Activated CD4-positive, alpha-beta T cell treated with anti-CD3 and anti-CD28 coated beads, Interleukin-2, Interleukin-6, amounts not matched to agents 100 ng/mL and 50 ng/mL, durations not matched to agents 16 hours and 8 hours (primary cell): ENCODE data around the gene RBM33.

Source experiments
- DNase-seq: peaks from one replicate; pipeline ENCODE4 v3.0.0-alpha.2; 2020

The RBM33 gene

DNA sequence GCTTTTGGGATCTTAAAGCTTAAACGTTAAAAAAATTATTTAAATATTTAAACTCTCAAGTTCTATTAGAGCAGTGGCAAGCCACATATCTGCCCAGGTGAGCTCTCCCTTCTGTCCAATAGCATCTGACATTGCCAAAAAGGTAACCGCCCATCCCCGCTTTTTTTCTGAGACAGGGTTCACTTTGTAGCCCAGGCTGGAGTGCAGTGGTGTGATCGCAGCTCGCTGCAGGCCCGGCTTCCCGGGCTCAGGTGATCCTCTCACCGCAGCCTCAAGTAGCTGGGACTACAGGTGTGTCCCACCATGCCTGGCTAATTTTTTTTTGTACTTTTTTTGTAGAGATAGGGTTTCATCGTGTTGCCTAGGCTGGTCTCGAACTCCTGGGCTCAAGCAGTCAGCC lies 83.2 kb downstream of the RBM33 start:
- no peak for DNase-seq

DNA sequence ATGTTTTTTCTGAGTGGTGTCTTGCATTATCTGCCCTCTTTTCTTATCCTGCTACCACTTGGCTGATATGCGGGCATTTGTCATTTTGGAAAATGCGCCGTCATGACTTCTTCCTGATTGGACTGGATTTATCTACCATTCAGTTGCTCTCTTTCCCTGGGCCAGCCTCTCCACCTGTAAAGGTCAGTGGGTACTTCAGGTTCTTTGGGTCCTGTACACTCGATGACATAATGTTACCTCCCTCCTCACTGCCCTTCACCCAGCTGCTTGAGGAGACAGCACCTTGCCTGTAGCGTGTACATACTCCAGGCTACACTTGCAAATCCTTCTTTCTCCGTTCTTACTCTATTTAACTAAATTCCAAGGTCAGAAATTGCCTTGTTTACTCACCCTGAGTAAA lies 83.7 kb downstream of the RBM33 start:
- DNase-seq: no peak

DNA sequence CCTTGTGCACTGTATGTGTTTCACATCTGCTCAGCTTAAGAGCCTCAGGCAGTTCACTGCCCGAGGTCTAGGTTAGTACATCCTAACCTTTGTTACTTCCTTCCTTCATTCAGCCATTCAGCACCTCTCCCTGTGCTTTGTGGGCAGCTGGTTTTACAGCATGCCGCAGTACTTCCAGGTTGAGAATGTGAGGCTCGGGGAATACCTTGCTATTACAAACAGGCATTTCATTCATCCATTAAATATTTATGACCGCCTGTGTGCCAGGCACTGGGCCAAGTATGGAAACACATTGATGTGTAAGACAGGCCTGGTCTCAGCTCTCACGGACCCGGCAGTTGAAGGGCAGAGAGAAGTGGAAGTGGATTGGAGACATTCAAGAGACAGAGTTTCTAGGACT lies 85.4 kb downstream of the RBM33 start:
- no peak for DNase-seq

DNA sequence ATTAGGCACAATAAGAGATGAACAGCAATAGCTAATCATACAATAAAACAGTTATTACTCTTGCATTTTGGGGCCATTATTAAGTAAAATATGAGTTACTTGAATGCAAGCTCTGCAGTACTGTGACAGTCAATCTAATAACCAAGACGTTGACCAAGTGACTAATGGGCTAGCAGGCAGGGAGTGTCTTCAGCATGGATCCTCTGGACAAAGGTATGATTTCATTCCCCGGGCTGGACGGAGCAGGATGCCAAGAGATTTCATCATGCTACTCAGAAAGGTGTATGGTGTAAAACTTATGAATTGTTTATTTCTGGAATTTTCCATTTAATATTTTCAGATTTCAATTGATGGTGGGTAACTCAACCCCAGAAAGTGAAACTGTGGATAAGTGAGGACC lies 86.9 kb downstream of the RBM33 start:
- DNase-seq: no peak

DNA sequence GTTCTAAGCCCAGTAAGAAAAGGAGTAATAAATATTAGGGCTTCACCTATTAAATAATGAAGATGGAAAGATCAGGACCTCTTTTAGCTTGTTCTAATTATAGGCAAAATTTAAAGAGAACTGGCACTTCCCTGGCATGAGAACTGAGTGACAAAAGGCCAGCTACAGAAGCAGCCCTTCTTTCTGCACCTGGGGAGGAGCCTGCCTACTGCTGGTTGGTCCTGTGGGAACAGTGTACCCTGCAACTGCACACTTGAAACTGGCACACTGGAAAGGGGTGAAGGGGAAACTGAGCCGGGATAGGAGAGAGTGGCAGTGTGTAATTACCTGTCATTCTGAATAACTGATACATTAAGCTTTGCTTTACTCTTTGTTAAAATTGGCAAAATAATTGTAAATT lies 87.4 kb downstream of the RBM33 start:
- no peak for DNase-seq

DNA sequence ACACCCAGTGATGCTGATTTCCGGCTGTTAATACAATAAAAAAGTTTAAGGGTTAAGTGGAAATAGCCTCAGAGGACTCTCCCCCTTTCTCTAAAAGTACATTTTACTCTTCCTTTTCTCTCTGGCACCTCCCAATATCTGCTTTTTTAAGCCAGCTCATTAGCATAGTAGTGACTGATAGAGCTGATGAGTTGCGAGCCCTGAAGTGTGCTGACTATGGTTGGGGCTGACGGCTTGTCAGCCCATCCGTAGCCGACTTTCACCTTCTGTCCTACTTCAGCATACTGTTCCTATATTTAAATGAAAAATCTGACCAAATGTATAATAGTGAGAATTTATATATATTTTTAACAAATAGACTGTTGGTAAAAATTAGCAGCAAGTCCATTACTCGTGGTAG lies 87.8 kb downstream of the RBM33 start:
- no peak for DNase-seq

DNA sequence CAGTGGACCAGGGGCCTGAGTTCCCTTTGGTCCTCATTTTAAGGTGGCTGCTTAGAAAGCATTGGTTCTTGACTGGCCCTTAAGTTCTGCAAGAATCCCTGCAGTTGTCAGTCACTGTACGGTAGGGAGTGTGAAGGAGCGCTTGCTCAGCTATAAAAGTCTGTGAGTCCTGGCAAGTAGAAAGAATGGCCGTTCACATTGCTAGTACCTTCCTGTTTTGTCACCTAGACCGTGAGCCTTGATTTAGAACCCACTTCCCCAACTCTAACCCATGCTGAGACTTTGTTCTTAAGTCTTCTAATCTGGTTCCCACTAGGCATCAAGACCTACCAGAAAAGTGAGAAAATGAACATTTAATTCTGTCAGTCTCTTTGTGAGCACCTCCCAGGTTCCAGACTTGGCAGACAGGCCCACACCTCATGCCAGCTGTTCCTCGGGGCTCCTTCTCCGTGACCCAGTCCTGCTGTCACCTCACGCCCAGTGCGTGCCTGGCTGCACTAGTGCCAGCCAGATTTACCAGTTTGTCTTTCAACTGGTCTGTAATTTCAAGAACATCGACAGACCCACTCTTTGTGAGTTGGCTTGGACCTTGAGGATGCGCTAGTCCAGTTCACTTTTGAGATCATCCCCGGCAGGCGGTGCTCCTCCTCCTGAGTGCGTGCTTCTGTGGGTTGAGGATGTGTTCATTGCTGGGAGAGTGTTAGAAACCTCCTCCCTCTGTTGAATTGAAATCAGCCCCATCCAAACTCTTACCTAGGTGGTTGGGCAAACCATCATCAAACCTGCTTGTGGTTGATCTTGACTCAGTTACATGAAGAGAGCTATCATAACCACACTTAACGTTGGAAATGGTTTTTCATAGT lies 89.4 kb downstream of the RBM33 start:
- DNase-seq: peak; percentile 34

DNA sequence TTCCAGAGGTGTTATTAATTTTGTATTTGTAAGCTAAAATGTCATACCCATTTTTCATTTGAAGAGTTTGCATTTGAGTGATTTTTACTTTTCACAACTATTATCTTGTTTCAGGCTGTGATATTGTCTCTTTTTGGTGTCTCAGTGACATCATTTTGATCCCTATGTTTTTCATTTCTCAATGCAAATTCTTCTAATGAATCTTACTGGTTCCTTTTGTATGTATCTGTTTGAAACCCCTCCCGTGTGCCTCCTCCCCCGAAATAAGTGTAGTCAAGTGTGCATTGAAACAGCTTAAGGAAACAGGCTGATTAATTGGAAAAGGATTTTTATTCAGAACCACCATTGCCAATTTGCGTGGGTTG lies 90.0 kb downstream of the RBM33 start:
- no peak for DNase-seq

DNA sequence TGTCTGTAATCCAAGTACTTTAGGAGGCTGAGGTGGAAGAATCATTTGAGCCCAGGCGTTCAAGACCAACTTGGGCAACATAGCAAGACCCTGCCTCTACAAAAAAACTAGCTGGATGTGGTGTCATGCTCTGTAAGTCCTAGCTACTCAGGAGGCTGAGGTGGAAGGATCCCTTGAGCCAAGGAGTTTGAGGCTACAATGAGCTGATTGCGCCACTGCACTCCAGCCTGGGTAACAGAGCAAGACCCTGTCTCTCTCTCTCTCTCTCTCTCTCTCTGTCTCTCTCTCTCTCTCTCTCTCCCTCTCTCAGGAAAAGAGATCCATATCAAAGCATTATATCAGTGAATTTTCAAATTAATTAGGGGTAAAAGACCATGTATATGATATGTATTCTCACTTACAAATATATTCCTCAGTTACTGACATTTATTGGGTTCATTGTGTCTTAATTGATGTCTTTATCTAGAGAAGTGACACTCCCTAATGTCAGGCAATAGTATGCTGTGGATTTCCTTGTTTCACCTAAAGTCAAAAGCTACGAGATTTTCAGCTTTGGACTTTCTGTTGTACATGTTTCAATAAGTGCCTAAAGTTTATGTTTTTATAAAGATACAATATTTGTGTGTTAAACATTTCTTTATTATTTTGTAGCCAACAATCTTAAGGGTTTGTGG lies 91.1 kb downstream of the RBM33 start:
- DNase-seq: no peak

DNA sequence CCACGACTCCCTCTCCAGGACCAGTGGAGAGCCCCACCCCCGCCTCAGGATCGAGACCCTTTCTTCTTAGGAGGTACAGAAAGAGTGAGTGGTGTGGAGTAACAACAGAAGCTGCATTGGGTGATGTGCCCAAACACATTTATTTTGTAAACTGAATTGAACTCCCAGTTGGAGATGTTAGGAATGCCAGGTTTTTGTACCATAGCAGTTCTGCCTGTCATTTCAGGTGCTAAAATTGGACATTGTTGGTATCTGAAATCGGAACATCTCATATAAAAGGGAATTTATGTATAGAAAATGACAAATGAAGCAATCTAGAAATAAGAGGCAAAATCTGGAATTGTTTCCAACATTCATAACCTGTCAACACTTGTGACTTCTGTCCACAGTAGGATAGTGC lies 93.1 kb downstream of the RBM33 start:
- no peak for DNase-seq

DNA sequence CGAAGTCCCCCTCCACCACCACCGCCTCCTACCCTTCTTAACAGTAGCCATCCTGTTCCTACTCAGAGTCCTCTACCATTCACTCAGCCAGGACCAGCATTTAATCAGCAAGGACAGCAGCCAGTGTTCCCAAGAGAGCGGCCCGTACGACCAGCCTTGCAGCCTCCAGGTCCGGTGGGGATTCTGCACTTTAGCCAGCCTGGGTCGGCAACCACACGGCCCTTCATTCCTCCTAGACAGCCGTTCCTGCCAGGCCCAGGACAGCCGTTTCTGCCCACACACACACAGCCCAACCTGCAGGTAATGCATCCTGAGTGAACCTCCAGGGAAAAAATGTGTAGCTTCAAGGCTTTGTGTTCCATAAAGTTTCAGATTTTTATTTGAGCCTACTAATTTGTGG lies 93.6 kb downstream of the RBM33 start:
- no peak for DNase-seq

DNA sequence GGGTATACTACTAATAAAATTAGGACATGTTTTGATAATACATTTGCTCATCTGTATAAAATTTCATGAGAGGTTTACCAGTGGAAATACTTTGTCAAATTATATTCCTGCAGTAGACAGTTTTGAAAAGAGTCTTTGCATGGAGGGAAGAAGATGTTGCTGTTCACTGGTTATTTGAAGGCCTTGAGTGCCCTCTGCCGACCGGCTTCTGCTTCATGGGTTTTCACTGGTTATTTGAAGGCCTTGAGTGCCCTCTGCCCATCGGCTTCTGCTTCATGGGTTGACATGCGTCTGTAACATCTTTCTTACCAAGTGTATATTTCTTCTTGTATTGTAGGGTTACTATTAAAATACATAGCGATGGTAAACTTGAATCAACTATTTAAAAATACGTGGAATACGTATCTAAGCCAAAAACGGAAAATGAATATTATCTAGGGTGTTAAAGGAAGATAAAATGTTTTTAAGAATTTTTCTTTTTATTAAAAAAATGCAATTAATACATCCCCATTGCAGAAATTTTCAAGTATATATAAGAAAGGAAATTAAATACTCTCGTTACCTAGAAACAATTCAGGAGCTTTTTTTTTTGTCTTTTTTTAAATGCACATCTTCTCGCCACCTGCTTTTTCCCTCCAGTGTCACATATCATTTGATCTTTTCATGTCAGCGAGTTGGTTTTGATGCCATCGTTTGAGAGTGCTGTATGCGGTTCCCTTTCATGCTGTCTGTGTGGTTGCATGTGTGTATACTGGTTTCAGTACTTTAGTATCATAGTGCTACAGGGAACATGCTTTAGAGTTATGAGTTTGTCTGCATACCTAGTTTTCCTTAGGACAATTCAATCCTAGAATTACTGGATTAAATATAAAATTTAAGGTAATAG lies 94.4 kb downstream of the RBM33 start:
- peak; percentile 72 for DNase-seq

DNA sequence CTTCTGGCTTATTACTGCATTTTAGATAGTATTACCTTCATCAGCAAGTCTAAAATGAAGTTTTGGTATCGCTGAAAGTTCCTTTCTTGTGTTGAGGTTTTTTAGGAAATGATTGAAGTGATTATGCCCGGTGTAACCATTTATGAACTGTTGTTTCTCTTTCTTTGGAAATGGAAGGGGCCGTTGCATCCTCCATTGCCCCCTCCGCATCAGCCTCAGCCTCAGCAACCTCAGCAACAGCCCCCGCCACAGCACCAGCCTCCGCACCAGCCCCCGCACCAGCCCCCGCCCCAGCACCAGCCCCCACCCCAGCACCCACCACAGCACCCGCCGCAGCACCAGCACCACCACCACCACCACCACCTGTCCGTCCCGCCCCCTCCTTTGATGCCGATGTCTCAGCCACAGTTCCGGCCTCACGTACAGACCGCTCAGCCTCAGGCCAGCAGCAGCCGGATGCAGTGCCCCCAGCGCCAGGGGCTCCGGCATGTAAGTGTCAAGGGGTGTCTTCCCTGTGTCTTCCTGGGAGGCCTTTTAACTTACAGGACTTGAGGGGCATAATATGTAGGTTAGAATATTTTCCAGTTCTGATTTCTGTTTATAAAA lies 95.2 kb downstream of the RBM33 start:
- peak; percentile 35 for DNase-seq

DNA sequence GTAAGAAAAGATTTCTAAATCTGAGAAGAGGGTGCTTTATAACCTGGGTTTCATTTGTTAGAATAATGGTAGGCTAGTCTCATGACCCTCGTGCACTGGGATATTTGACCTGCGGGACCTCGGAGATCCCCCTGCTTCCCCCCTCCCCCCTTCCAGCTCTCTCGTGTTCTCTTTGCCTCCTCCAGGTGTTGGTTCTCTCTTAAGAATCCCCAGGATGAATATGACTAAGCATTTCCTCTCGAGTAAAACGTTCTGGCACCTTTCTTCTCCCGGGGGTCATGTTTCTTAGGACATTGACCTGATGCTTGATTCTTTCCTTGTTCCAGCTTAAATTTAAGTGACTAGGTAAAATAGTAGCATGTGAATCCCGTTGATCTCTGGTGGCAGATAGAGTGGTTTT lies 96.6 kb downstream of the RBM33 start:
- peak; percentile 37 for DNase-seq

DNA sequence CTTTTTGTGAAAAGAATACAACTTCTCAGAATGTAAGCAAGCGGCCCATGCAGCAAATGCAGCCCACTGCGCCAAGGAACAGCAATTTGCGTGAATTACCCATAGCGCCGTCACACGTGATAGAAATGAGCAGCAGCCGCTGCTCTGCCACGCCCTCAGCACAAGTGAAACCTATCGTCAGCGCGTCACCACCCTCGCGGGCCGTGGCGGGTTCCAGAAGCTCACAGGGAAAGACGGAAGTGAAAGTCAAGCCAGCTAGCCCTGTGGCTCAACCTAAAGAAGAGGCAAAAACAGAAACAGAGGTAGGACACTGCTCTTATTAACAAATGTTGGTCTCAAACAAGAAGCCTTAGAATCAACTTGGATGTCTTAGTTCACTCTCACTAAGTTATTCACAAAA lies 97.3 kb downstream of the RBM33 start:
- DNase-seq: peak; percentile 35

DNA sequence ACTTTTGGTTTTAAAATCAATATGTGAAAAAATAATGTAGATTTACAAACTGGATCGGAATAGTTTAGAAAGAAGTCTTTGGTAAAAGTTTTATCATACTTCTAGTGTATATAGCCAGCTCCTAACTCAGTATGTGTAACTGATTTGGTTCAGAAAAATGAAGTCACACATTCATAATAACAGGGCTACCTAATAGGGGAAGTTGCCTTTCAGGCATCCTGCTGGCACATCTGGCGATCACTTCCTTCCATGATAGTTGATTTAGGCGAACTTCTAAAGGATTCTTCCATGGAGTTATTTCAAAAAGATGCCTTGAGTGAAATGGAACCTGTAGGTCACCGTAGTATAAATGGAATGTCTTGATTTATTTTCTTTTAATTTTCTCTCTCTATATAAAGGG lies 98.7 kb downstream of the RBM33 start:
- no peak for DNase-seq

DNA sequence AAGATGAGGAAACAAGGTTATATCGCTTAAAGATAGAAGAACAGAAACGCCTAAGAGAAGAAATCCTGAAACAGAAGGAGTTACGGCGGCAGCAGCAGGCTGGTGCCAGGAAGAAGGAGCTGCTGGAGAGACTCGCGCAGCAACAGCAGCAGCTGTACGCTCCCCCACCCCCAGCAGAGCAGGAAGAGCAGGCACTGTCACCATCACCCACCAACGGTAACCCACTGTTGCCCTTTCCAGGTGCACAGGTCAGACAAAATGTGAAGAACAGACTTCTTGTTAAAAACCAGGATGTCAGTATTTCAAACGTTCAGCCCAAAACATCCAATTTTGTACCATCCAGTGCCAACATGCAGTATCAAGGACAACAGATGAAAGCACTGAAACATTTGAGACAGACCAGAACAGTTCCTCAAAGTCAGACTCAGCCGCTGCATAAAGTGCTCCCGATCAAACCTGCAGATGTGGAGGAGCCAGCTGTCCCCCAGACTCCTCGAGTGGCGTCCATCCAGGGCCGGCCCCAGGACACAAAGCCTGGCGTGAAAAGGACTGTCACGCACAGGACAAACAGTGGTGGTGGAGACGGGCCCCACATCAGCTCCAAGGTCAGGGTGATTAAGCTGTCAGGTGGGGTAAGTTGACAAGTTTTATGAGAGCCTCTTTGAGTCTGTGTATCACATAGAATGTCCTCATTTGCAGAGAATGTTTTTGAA lies 100.7 kb downstream of the RBM33 start:
- DNase-seq: no peak

DNA sequence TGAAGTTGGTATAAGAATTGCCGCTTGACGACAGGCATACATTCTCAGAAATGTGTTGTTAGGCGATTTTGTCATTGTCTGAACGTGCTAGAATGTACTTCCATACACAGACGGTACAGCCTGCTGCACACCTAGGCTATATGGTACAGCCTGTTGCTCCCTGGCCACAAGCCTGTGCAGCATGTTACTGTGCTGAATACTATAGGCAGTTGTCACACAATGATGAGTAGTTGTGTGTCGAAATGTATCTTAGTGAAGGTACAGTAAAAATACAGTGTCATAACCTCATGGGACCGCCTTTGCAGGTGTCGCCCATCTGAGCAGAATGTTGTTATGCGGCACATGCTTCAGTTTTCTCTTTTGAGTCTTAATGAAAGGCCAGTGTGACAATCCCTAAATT lies 101.3 kb downstream of the RBM33 start:
- no peak for DNase-seq

DNA sequence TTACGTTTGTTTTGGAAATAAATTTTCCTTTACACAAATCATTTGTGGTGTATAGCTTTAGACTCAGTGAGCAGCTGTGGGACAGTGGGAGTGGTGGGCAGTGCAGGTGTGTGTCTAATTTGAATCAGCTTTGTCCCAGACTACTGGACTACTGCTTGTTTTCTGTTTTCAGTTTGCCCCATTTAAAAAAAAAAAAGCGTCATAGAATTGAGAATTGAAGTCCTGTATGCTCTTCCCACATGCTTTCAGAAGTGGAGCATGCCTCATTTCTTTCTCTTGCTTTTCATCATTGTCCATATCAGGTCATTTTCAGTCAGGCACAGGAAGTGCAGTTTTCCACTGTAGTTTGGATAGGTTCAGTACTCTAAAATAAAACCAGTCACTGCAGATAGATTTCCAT lies 101.7 kb downstream of the RBM33 start:
- DNase-seq: peak; percentile 36

DNA sequence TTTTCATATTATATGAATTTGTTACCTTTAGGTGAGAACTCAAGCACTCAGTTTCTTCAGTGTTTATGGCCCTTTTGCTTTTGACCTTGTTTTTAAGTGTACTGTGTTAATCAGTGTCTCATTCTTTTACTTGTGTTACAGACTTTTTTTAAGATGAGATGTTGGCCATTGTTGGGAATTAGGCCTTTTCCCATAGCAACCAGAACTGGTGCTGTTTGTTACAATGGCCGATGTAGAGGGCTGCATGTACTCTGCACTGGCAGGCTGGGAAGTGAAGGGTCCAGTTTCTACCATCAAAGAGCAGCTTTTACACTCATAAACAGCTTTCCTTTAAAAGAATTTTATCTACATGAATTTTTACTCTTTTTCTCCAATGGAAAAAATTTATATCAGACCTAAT lies 102.7 kb downstream of the RBM33 start:
- no peak for DNase-seq

DNA sequence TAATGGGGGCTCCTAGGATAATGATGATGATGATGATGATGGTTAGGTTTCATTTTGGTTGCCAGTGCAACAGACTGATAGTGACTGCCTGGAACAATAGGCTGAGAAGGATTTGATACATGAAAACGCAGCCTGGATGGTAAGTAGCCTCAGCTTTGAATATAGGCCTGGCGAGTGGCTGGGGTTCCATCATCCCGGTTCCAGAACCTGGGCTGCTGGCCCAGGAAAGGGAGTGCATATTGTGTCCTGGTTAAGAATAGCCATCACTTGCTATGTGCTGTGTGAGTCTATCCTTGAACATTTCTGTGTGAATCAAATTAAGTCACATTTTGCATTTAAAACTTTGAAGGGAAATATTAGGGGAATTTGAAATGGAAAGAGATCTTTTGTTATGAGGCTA lies 105.1 kb downstream of the RBM33 start:
- no peak for DNase-seq

DNA sequence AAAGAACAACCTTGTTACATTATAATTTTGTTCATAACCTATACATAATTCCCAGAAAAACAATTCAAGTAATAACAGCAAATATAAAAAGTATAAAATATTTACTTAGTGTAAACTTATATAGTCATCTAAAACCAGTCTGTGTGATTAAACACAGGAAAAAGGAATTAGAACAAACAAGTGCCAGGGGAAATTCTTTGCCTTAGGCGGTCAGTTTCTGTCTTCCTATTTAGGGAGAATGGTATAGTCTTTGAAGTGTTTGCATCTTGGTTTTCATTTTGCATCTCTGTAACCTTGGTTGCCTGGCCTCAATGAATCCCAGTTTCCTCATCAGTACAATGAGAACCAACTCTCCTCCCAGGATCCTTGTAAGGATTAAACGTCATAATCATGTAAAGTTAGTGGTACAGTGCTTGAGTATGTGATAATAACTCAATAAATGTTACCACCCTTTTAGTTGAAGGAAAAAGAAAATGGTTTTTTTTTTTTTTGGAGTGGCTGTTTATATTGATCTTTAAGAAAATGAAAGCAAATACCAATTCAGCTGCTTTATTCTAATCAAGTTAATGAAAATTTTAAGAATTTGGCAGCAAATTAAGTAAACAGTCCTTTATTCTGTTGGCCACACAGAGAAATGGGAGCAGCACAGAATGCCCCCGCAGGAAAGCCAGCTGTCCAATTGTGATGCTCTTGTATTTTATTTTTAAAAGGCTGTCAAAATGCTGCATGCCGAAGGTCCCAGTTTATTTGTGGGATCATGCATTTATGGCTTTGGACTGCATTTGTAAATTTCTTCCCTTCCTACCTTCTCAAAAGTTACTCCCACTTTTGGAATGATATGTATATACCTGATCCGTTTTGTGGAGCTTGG lies 106.0 kb downstream of the RBM33 start:
- no peak for DNase-seq
